IMR-90 (cell line): ENCODE measurements around the gene PLEKHG4.

ENCODE experiments used
- BHLHE40 ChIP-seq: fragments of 150-350 bp; IDR thresholded peaks from 2 replicates; pipeline ENCODE4 v1.6.1; 2016; ENCODE audit warnings: mild to moderate bottlenecking, low read depth, low read length
- CEBPB ChIP-seq: IDR thresholded peaks from 2 replicates; pipeline ENCODE4 v1.6.1; 2012; ENCODE audit warnings: low read depth, low read length, improper control_type of control experiment
- CHD1 ChIP-seq: IDR thresholded peaks from 2 replicates; pipeline ENCODE4 v1.6.1; 2012; ENCODE audit warnings: low read depth, low read length, improper control_type of control experiment
- MAZ ChIP-seq: IDR thresholded peaks from 2 replicates; pipeline ENCODE4 v1.6.1; 2012; ENCODE audit warnings: low read depth, mild to moderate bottlenecking, low read length, improper control_type of control experiment, moderate library complexity, borderline replicate concordance
- POLR2A ChIP-seq: IDR thresholded peaks from 2 replicates; pipeline ENCODE4 v1.6.1; 2012; ENCODE audit warnings: mild to moderate bottlenecking, low read depth, low read length
- RAD21 ChIP-seq: IDR thresholded peaks from 2 replicates; pipeline ENCODE4 v1.6.1; 2012; ENCODE audit warnings: low read length, improper control_type of control experiment
- RCOR1 ChIP-seq: IDR thresholded peaks from 2 replicates; pipeline ENCODE4 v1.6.1; 2012; ENCODE audit warnings: mild to moderate bottlenecking, low read length, improper control_type of control experiment; ENCODE audit not compliant: insufficient replicate concordance
- RFX5 ChIP-seq: IDR thresholded peaks from 2 replicates; pipeline ENCODE4 v1.8.0; 2012; ENCODE audit warnings: low read depth, mild to moderate bottlenecking, low read length, moderate library complexity
- TF ChIP-seq, protein P1 (sequence below): conservative IDR thresholded peaks from 2 replicates; pipeline ENCODE4 v1.5.1; 2012; ENCODE audit warnings: mild to moderate bottlenecking, low read depth, low read length, improper control_type of control experiment
- TF ChIP-seq, protein P2 (sequence below): fragments of 150-350 bp; IDR thresholded peaks from 2 replicates; pipeline ENCODE4 v1.6.1; 2017; ENCODE audit warnings: mild to moderate bottlenecking, antibody characterized with exemption, low read length, low read depth
- TF ChIP-seq, protein P3 (sequence below): fragments of 150-350 bp; IDR thresholded peaks from 2 replicates; pipeline ENCODE4 v1.6.1; 2016; ENCODE audit warnings: low read depth, mild to moderate bottlenecking, low read length, moderate library complexity, borderline replicate concordance

DNA sequence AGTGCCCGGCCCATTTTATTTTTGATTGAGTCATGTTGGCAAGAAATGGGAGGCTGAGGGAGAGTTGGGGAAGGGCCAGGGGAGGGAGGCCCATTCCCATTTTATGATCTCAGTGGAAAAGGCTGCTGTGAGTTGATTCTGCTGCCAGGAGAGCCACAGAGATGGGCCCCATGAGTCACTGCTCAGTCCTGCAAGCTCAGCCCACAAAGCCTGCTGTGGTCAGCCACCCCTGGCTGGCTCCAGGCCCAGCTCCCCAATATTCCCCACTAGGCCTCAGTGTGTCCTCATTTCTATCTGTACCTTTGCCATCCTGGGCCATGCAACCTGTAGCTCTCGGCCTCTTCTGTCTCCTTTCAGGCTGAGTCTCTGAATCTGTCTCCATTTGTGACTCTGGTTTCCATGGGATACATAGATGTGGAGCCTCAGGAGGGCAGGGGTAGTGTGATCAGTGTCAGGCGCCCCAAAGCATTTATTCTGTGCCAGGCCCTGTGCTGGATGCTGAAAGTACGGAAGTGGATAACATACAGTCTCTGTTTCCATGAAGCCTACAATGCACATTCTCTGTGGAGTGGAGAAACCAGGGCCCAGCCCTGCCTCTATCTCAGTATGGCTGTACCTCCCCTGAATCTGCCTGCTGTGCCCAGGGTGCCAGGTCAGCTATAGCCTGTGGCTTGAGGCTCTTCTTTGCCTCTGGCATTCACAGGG is 1.9 kb upstream of the PLEKHG4 start:
- TF ChIP-seq, protein P1, sequence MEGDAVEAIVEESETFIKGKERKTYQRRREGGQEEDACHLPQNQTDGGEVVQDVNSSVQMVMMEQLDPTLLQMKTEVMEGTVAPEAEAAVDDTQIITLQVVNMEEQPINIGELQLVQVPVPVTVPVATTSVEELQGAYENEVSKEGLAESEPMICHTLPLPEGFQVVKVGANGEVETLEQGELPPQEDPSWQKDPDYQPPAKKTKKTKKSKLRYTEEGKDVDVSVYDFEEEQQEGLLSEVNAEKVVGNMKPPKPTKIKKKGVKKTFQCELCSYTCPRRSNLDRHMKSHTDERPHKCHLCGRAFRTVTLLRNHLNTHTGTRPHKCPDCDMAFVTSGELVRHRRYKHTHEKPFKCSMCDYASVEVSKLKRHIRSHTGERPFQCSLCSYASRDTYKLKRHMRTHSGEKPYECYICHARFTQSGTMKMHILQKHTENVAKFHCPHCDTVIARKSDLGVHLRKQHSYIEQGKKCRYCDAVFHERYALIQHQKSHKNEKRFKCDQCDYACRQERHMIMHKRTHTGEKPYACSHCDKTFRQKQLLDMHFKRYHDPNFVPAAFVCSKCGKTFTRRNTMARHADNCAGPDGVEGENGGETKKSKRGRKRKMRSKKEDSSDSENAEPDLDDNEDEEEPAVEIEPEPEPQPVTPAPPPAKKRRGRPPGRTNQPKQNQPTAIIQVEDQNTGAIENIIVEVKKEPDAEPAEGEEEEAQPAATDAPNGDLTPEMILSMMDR = no peak
- TF ChIP-seq POLR2A = no peak; the same call in 1 of the 2 replicates
- TF ChIP-seq RAD21 = no peak
- no peak for TF ChIP-seq RFX5
- TF ChIP-seq, protein P2, sequence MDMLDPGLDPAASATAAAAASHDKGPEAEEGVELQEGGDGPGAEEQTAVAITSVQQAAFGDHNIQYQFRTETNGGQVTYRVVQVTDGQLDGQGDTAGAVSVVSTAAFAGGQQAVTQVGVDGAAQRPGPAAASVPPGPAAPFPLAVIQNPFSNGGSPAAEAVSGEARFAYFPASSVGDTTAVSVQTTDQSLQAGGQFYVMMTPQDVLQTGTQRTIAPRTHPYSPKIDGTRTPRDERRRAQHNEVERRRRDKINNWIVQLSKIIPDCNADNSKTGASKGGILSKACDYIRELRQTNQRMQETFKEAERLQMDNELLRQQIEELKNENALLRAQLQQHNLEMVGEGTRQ = no peak
- TF ChIP-seq BHLHE40 = peak; percentile 61; the same call in 1 of the 2 replicates
- peak; percentile 7; the same call in 1 of the 2 replicates for TF ChIP-seq CEBPB
- TF ChIP-seq MAZ = peak; percentile 69; the same call in 1 of the 2 replicates
- TF ChIP-seq, protein P3, sequence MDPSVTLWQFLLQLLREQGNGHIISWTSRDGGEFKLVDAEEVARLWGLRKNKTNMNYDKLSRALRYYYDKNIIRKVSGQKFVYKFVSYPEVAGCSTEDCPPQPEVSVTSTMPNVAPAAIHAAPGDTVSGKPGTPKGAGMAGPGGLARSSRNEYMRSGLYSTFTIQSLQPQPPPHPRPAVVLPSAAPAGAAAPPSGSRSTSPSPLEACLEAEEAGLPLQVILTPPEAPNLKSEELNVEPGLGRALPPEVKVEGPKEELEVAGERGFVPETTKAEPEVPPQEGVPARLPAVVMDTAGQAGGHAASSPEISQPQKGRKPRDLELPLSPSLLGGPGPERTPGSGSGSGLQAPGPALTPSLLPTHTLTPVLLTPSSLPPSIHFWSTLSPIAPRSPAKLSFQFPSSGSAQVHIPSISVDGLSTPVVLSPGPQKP = no peak
- peak; percentile 10 for TF ChIP-seq RCOR1
- TF ChIP-seq CHD1 = peak; percentile 63
